A673 (cell line): ENCODE results near the gene IARS2. TPM values are rescaled to one million over a fixed set of nuclear protein-coding genes. Genes with fewer than 3 reads are reported as not detected.
A peak's percentile ranks its signal among the peaks of the same experiment; 100 is the strongest.

ENCODE experiments used
- BruUV-seq: library from RNA; stranded (reverse); fragments of 400-500 nt; replicated peaks from 2 replicates; lab custom pipeline; 2021; lab: Mats Ljungman, UMichigan
- CTCF ChIA-PET: fragments of 300-600 bp; sonication (Branson Sonifier 250); formaldehyde crosslinking; loops from one replicate; lab custom pipeline; 2022; ENCODE audit warnings: antibody characterized with exemption; lab: Charles Lee
- POLR2A ChIA-PET: fragments of 300-600 bp; sonication (Branson Sonifier 250); formaldehyde crosslinking; loops from one replicate; lab custom pipeline; 2022; ENCODE audit warnings: antibody characterized with exemption; ENCODE audit not compliant: low non-redundant PET; lab: Charles Lee
- DNase-seq: peaks from one replicate; pipeline ENCODE4 v3.0.0-alpha.2; 2015; ENCODE audit warnings: low spot score
- H3K27ac ChIP-seq: fragments of 200-600 bp; sonication (generic); 2 replicates; pipeline ENCODE4 v1.5.1; 2016; ENCODE audit warnings: mixed run types, low read depth, mild to moderate bottlenecking, mixed read lengths, antibody characterized with exemption, low read length; ENCODE audit not compliant: poor library complexity, severe bottlenecking
- H3K27me3 ChIP-seq: fragments of 200-600 bp; sonication (generic); replicated peaks from 2 replicates; pipeline ENCODE4 v1.6.1; 2017; ENCODE audit warnings: mixed run types, low read depth, mild to moderate bottlenecking, mixed read lengths, antibody characterized with exemption, low read length; ENCODE audit not compliant: insufficient read depth, poor library complexity
- H3K36me3 ChIP-seq: fragments of 200-600 bp; sonication (generic); 2 replicates; pipeline ENCODE4 v1.6.1; 2016; ENCODE audit warnings: mixed run types, mild to moderate bottlenecking, mixed read lengths, antibody characterized with exemption, low read length; ENCODE audit not compliant: insufficient read depth, poor library complexity, severe bottlenecking
- H3K4me1 ChIP-seq: fragments of 200-600 bp; sonication (generic); 2 replicates; pipeline ENCODE4 v1.6.1; 2017; ENCODE audit warnings: mixed run types, mild to moderate bottlenecking, mixed read lengths, antibody characterized with exemption, low read length; ENCODE audit not compliant: insufficient read depth, poor library complexity, severe bottlenecking
- H3K4me3 ChIP-seq: fragments of 200-600 bp; sonication (generic); 2 replicates; pipeline ENCODE4 v1.5.1; 2016; ENCODE audit warnings: low read depth, mixed run types, mild to moderate bottlenecking, mixed read lengths, low read length; ENCODE audit not compliant: poor library complexity, severe bottlenecking
- H3K9me3 ChIP-seq: fragments of 200-600 bp; sonication (generic); 2 replicates; pipeline ENCODE4 v1.6.1; 2016; ENCODE audit warnings: mixed run types, low read depth, mild to moderate bottlenecking, mixed read lengths, antibody characterized with exemption, low read length; ENCODE audit not compliant: poor library complexity, severe bottlenecking
- EZH2 ChIP-seq: fragments of 200-600 bp; sonication (generic); IDR thresholded peaks from 2 replicates; pipeline ENCODE4 v1.6.1; 2017; ENCODE audit warnings: borderline replicate concordance, low read depth, mild to moderate bottlenecking, mixed read lengths, antibody characterized with exemption, low read length; ENCODE audit not compliant: poor library complexity, severe bottlenecking
- intact Hi-C: fragments of 100-400 bp; cut with micrococcal nuclease; formaldehyde crosslinking; loops from one replicate; pipeline ENCODE4 v1.10.0; 2022; ENCODE audit not compliant: unreplicated experiment
- total RNA-seq: library from RNA; stranded (reverse); gene quantifications from 2 replicates; pipeline ENCODE4 v1.2.3, GENCODE V29; 2021
- TF ChIP-seq, protein P1 (sequence below): fragments of 300-800, 200-600 bp; sonication (generic); conservative IDR thresholded peaks from 2 replicates; pipeline ENCODE4 v1.5.1; 2017; ENCODE audit warnings: low read depth, mild to moderate bottlenecking, antibody characterized with exemption, low read length, moderate library complexity, mixed read lengths

The IARS2 gene
- total RNA-seq, 1 experiment from 2014 or later, result 80.5 TPM

DNA sequence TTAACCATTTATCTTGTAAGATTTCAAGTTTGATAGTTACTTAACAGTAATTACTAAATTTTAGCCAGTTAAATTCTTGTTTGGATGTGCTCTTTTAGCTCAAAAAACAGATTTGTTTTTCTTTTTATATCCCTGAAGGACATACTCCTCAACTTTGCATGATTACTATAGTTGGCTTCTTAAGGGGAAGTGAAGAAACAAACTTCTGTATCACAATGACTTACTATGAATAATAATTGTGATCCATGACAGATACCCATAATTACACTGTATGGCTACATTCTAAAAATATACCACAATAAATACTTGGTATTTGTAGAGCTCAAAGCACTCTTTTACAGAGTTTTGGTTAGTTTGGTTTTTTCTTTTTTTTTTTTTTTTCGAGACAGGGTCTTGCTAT, 55.8 kb downstream of the IARS2 start:
- BruUV-seq, result no TSS peak
- no peaks in the 10 kb centered on the region for H3K9me3 ChIP-seq
- POLR2A ChIA-PET, result no interaction called here
- H3K27me3 ChIP-seq, result no peaks in the 10 kb centered on the region
- no peak for TF ChIP-seq EZH2
- TF ChIP-seq, protein P1, sequence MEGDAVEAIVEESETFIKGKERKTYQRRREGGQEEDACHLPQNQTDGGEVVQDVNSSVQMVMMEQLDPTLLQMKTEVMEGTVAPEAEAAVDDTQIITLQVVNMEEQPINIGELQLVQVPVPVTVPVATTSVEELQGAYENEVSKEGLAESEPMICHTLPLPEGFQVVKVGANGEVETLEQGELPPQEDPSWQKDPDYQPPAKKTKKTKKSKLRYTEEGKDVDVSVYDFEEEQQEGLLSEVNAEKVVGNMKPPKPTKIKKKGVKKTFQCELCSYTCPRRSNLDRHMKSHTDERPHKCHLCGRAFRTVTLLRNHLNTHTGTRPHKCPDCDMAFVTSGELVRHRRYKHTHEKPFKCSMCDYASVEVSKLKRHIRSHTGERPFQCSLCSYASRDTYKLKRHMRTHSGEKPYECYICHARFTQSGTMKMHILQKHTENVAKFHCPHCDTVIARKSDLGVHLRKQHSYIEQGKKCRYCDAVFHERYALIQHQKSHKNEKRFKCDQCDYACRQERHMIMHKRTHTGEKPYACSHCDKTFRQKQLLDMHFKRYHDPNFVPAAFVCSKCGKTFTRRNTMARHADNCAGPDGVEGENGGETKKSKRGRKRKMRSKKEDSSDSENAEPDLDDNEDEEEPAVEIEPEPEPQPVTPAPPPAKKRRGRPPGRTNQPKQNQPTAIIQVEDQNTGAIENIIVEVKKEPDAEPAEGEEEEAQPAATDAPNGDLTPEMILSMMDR, result no peak
- no peak for DNase-seq
- CTCF ChIA-PET, result no interaction called here
- no peaks in the 10 kb centered on the region for H3K4me1 ChIP-seq
- no peak overlapping the region for H3K4me3 ChIP-seq
- peaks cover 46% of the 10 kb centered on the region for H3K36me3 ChIP-seq
- peak overlapping the region; percentile 29 for H3K27ac ChIP-seq
- intact Hi-C loops, result no loop called here

DNA sequence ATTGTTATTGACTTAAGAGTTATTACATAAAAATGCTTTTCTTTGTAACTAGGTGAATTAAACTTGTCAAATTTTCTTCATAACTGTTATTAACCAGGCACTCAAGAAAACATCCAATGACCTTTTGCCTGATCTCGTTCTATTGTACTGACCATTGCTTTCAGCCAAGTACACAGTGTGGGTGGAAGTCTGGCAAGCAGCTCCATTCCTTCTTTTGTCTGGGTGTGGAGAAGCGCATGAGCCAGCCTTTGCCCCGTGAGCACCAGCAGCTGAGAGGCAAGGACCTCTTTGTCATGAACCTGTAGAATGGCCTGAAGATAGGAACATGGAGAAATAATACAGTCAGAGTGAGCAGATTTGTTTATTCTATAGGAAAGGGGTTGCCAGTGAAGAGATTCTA, 57.5 kb downstream of the IARS2 start:
- H3K4me3 ChIP-seq, result no peak overlapping the region
- no peaks in the 10 kb centered on the region for H3K9me3 ChIP-seq
- BruUV-seq, result no TSS peak
- no peak for DNase-seq
- no peaks in the 10 kb centered on the region for H3K27me3 ChIP-seq
- peaks cover 42% of the 10 kb centered on the region for H3K36me3 ChIP-seq
- ChIA-PET CTCF (no interaction called here), POLR2A (no interaction called here)
- no peaks in the 10 kb centered on the region for H3K4me1 ChIP-seq
- H3K27ac ChIP-seq, result no peak overlapping the region
- no peak for TF ChIP-seq EZH2
- TF ChIP-seq, protein P1, result no peak
- intact Hi-C loops, result no loop called here

DNA sequence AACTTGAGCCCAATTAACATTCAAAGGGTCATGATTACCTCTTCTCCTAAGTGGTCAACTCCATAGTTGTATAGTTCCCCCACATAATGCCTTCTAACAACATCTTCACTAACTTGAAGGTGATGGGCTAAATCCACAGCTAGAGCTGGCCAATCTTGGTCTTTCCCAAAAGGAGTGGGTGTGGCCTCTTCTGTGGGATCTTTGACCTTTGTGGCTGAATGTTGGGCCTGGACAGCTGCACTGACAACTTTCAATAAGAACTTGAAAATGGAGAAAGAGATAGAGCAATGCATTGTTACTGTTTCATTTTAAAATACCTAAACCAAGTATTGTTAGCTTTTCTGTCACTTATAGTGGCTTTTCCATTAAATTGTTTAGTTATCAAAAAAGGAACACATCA, 59.2 kb downstream of the IARS2 start:
- CTCF ChIA-PET, result no interaction called here
- H3K9me3 ChIP-seq, result no peaks in the 10 kb centered on the region
- no peaks in the 10 kb centered on the region for H3K27me3 ChIP-seq
- no peaks in the 10 kb centered on the region for H3K4me1 ChIP-seq
- POLR2A ChIA-PET, result no interaction called here
- no peak overlapping the region for H3K4me3 ChIP-seq
- no peak overlapping the region for H3K27ac ChIP-seq
- intact Hi-C loops, result no loop called here
- peaks cover 33% of the 10 kb centered on the region for H3K36me3 ChIP-seq
- DNase-seq, result no peak
- TF ChIP-seq, protein P1, result no peak
- no peak for TF ChIP-seq EZH2
- BruUV-seq, result no TSS peak
